ENCODE results near the gene FAAH2. TPM values are rescaled to one million over a fixed set of nuclear protein-coding genes. Genes with fewer than 3 reads are reported as not detected.

Gene FAAH2
- total and polyA plus RNA-seq, 7 donors, result 1.3 to 22.2 (median 3.6) TPM; not detected in 2

GRCh38 chrX:57266871-57267270 lies 19.6 kb upstream of the FAAH2 start:
- H3K9me3 ChIP-seq, result no peaks in the 10 kb centered on the region
- H3K4me3 ChIP-seq, result no peak overlapping the region
- no peaks in the 10 kb centered on the region for H3K27me3 ChIP-seq
- intact Hi-C loops (cut with DNase I), result no loop called here
- no peak for TF ChIP-seq POLR2A (IDR thresholded peaks at IDR 0.05)
- no peak for TF ChIP-seq CTCF (IDR thresholded peaks at IDR 0.05)
- TF ChIP-seq EP300 (IDR thresholded peaks at IDR 0.05), result no peak
- TF ChIP-seq POLR2AphosphoS5 (IDR thresholded peaks at IDR 0.05), result no peak
- no peaks in the 10 kb centered on the region for H3K36me3 ChIP-seq
- 68 to 76% methylated on average over 2 of the region's 2 CpGs for WGBS, 2 donors
- DNase-seq, result no peak
- no peak overlapping the region for H3K27ac ChIP-seq
- no peaks in the 10 kb centered on the region for H3K4me1 ChIP-seq

- DNase-seq, result no peak
- intact Hi-C loops (cut with DNase I), result no loop called here
- no peak overlapping the region for H3K27ac ChIP-seq
- H3K9me3 ChIP-seq, result no peaks in the 10 kb centered on the region
- H3K27me3 ChIP-seq, result no peaks in the 10 kb centered on the region
- H3K4me3 ChIP-seq, result no peak overlapping the region
- 90 to 96% methylated on average over 1 of the region's 1 CpG for WGBS, 2 donors
- H3K36me3 ChIP-seq, result no peaks in the 10 kb centered on the region
- TF ChIP-seq POLR2AphosphoS5 (IDR thresholded peaks at IDR 0.05), result no peak
- TF ChIP-seq CTCF (IDR thresholded peaks at IDR 0.05), result no peak
- no peak for TF ChIP-seq POLR2A (IDR thresholded peaks at IDR 0.05)
- no peak for TF ChIP-seq EP300 (IDR thresholded peaks at IDR 0.05)
- H3K4me1 ChIP-seq, result no peaks in the 10 kb centered on the region
Observed at GRCh38 chrX:57267308-57267707, 19.2 kb upstream of the FAAH2 start.

GRCh38 chrX:57270980-57271379 lies 15.5 kb upstream of the FAAH2 start:
- 47 to 80% methylated on average over 3 of the region's 3 CpGs for WGBS, 2 donors
- TF ChIP-seq EP300 (IDR thresholded peaks at IDR 0.05), result no peak
- no peak for TF ChIP-seq POLR2A (IDR thresholded peaks at IDR 0.05)
- TF ChIP-seq CTCF (IDR thresholded peaks at IDR 0.05), result no peak
- no peak for TF ChIP-seq POLR2AphosphoS5 (IDR thresholded peaks at IDR 0.05)
- no peaks in the 10 kb centered on the region for H3K36me3 ChIP-seq
- no peak for DNase-seq
- intact Hi-C loops (cut with DNase I), result no loop called here
- no peaks in the 10 kb centered on the region for H3K27me3 ChIP-seq
- no peaks in the 10 kb centered on the region for H3K9me3 ChIP-seq
- no peak overlapping the region for H3K27ac ChIP-seq
- no peaks in the 10 kb centered on the region for H3K4me1 ChIP-seq
- H3K4me3 ChIP-seq, result no peak overlapping the region

GRCh38 chrX:57282568-57282967 lies 3.9 kb upstream of the FAAH2 start:
- Histone ChIP-seq H3K4me3 (no peak overlapping the region), H3K4me1 (no peaks in the 10 kb centered on the region), H3K27ac (no peak overlapping the region), H3K9me3 (no peaks in the 10 kb centered on the region), H3K36me3 (no peaks in the 10 kb centered on the region), H3K27me3 (no peaks in the 10 kb centered on the region)
- DNase-seq, result no peak
- TF ChIP-seq POLR2A (IDR thresholded peaks at IDR 0.05) (no peak), POLR2AphosphoS5 (IDR thresholded peaks at IDR 0.05) (no peak), EP300 (IDR thresholded peaks at IDR 0.05) (no peak)
- intact Hi-C loops (cut with DNase I), result no loop called here
- WGBS, 2 donors, result 73 to 87% methylated on average over 4 of the region's 4 CpGs

- intact Hi-C loops (cut with DNase I), result no loop called here
- TF ChIP-seq EP300 (IDR thresholded peaks at IDR 0.05), result no peak
- no peak for TF ChIP-seq POLR2A (IDR thresholded peaks at IDR 0.05)
- TF ChIP-seq POLR2AphosphoS5 (IDR thresholded peaks at IDR 0.05), result no peak
- no peak for TF ChIP-seq CTCF (IDR thresholded peaks at IDR 0.05)
- no peak for DNase-seq
- 73 to 81% methylated on average over 3 of the region's 3 CpGs for WGBS, 2 donors
- Histone ChIP-seq H3K4me3 (no peak overlapping the region), H3K36me3 (no peaks in the 10 kb centered on the region), H3K27ac (no peak overlapping the region), H3K4me1 (no peaks in the 10 kb centered on the region), H3K9me3 (no peaks in the 10 kb centered on the region), H3K27me3 (no peaks in the 10 kb centered on the region)
Observed at GRCh38 chrX:57285001-57285400, 1.5 kb upstream of the FAAH2 start.
